ENCODE data around the gene NUDT8.

DNA sequence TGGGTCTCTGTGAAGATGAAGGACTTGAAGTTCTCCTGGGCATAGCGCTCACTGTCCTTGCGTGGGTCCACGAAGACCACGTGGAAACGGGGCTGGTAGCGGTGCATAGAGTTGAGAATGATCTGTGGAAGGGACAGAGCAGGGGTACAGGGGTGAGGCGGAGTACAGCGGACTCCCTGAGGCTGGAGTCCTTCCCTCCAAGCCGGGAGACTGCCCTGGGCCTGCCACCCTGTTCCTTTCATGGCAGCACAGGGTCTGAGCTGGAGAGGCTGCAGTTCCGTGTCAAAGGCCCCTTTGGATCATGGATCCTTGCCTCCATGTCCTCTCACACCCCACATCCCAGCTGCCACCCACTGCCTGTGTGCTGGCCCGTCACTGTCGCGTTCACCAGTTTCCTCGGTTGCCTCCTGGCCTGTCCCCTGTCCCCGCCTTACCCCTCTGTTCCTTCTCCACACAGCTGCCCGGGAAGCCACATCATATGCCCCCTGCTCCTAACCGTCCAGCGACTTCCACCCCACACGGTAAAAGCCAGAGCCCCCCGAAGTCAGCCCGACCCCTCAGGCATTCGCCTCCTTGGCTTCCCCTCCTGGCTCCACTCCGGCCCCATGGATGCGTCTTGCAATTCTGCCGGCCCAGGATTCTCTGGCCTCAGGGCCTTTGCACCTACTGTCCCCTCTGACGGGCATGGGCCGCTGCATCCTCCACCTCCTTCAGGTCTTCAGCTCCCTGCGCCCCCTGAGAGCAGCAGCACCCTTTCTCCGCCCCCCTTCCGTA is 3.4 kb upstream of the NUDT8 start:
- TF ChIP-seq POLR2A (IDR thresholded peaks at IDR 0.05; ENCODE audit: low read length): no peak
- no peak for TF ChIP-seq GATA1 (IDR thresholded peaks at IDR 0.05; ENCODE audit: low read depth, low read length)

All from erythroblast (primary cell).